Ovary (tissue), 3 donors: ENCODE data around the gene GPC4.

Source experiments
- EP300 ChIP-seq: sonication (generic); formaldehyde crosslinking; IDR thresholded peaks from one replicate; pipeline ENCODE4 v1.6.1; 2017; ENCODE audit warnings: antibody characterized with exemption
- POLR2A ChIP-seq: fragments of 450-650 bp; IDR thresholded peaks from one replicate; pipeline ENCODE4 v1.6.1; 2017; ENCODE audit warnings: antibody characterized with exemption, mild to moderate bottlenecking, moderate library complexity
- TF ChIP-seq, protein P1 (sequence below), 3 donors: fragments of 450-650 bp in 2 of 3; fragments of 200-600 bp in 1 of 3; IDR thresholded peaks; one replicate each; pipeline versions ENCODE4 v1.5.1 to v1.8.0; 2016 to 2022; ENCODE audit warnings: antibody characterized with exemption in 3 of 3, mild to moderate bottlenecking in 1 of 3
- donor health status: DM: no; HTN: no; CAD: no.

- TF ChIP-seq, protein P1, sequence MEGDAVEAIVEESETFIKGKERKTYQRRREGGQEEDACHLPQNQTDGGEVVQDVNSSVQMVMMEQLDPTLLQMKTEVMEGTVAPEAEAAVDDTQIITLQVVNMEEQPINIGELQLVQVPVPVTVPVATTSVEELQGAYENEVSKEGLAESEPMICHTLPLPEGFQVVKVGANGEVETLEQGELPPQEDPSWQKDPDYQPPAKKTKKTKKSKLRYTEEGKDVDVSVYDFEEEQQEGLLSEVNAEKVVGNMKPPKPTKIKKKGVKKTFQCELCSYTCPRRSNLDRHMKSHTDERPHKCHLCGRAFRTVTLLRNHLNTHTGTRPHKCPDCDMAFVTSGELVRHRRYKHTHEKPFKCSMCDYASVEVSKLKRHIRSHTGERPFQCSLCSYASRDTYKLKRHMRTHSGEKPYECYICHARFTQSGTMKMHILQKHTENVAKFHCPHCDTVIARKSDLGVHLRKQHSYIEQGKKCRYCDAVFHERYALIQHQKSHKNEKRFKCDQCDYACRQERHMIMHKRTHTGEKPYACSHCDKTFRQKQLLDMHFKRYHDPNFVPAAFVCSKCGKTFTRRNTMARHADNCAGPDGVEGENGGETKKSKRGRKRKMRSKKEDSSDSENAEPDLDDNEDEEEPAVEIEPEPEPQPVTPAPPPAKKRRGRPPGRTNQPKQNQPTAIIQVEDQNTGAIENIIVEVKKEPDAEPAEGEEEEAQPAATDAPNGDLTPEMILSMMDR (IDR thresholded peaks at IDR 0.05) = no peak
- no peak for TF ChIP-seq POLR2A
- TF ChIP-seq EP300 = no peak
Measured at GRCh38 chrX:133375615-133376340, 39.5 kb downstream of the GPC4 start.
